Heart left ventricle (tissue), 13 donors: ENCODE measurements around the gene MUSK.

Source experiments
- POLR2A ChIP-seq, 2 donors: fragments of 450-650 bp; IDR thresholded peaks; one replicate each; pipeline ENCODE4 v1.6.1; 2017; ENCODE audit warnings: antibody characterized with exemption in 2 of 2, mild to moderate bottlenecking in 2 of 2, moderate library complexity in 2 of 2
- TF ChIP-seq, protein P1 (sequence below), 12 donors: fragments of 200-600 bp; sonication (generic) in 4 of 12; IDR thresholded peaks; one replicate each; pipeline versions ENCODE4 v1.5.0 to v1.8.0; 2018 to 2022; ENCODE audit warnings: antibody characterized with exemption in 12 of 12, mild to moderate bottlenecking in 5 of 12
- donor health status: ischemic (EF 13 %, LVEDD 7.1; RV severe dilation, severe dysfunction).
- donor health status: DM: no; HTN: yes; CAD: no.
- donor health status: DM: no; HTN: no; CAD: no.
- donor health status: ischemic (EF 25% LVEDD 6.9; RV normal size, moderate dysfunction).
- donor health status: ischemic (EF 25% LVEDD 5.7; RV mildly dilated, moderate dysfunction).
- donor health status: ischemic (EF 35%, LVEDD 5.7; RV mildly dilated, moderate dysfunction).
- donor health status: nonischemic (EF 11% LVEDD 7.7; RV severe dilation, severe dysfunction).
- donor health status: DM: yes; HTN: yes; CAD: no.
- donor health status: PGD.
- donor health status: ischemic (EF 29% LVEDD 5.4; RV normal size, mild dysfunction).
- donor health status: nonischemic (EF 23%, LVEDD 6.1; RV moderate dilation, normal function).

- no peak for TF ChIP-seq POLR2A (IDR thresholded peaks at IDR 0.05)
- TF ChIP-seq, protein P1, sequence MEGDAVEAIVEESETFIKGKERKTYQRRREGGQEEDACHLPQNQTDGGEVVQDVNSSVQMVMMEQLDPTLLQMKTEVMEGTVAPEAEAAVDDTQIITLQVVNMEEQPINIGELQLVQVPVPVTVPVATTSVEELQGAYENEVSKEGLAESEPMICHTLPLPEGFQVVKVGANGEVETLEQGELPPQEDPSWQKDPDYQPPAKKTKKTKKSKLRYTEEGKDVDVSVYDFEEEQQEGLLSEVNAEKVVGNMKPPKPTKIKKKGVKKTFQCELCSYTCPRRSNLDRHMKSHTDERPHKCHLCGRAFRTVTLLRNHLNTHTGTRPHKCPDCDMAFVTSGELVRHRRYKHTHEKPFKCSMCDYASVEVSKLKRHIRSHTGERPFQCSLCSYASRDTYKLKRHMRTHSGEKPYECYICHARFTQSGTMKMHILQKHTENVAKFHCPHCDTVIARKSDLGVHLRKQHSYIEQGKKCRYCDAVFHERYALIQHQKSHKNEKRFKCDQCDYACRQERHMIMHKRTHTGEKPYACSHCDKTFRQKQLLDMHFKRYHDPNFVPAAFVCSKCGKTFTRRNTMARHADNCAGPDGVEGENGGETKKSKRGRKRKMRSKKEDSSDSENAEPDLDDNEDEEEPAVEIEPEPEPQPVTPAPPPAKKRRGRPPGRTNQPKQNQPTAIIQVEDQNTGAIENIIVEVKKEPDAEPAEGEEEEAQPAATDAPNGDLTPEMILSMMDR (IDR thresholded peaks at IDR 0.05): peak; percentile 44 to 80 (median 68)
These were observed 45.0 kb upstream of the MUSK start for GRCh38 chr9:110623462-110624025.
